LHCN-M2 (cell line): Measurements from ENCODE around the gene CABYR. TPM values are rescaled to one million over a fixed set of nuclear protein-coding genes. Genes with fewer than 3 reads are reported as not detected.

Experiments used
- DNase-seq: peaks from one replicate; pipeline ENCODE4 v3.0.0-alpha.2; 2012; ENCODE audit warnings: low read depth
- total RNA-seq: library from RNA; depleted of rRNA; stranded (reverse); fragments of >200 nt; gene quantifications from 2 replicates; pipeline ENCODE4 v1.2.3, GENCODE V29; 2014; rRNA removed

Gene CABYR
- total RNA-seq, 1 experiment from 2014 or later: 0.34 TPM

DNA sequence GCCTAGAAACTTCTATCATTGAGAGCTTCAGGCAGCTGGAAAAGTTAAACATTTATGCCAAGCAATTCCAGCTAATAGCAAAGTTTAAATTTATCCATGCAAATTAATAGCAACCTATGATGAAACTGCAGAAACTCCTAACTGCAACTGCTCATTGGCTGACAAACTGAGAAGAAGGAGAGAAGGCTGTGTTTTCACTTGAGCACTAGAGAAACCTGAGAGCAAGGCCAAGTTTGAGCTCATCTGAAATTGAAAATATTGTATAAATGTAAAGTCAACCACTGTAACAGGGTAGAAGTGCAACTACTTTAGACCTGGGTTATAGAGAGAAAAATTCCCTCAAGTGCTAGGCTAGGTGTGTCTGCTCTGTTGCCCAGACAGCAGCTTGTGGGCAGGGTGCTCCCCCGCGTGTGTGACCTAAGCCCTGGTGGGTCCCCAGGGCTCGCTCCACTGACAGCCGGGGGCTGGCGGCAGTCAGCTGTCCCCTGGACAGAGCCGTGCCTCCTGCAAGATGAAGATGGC, 50.2 kb downstream of the CABYR start:
- DNase-seq: no peak

DNA sequence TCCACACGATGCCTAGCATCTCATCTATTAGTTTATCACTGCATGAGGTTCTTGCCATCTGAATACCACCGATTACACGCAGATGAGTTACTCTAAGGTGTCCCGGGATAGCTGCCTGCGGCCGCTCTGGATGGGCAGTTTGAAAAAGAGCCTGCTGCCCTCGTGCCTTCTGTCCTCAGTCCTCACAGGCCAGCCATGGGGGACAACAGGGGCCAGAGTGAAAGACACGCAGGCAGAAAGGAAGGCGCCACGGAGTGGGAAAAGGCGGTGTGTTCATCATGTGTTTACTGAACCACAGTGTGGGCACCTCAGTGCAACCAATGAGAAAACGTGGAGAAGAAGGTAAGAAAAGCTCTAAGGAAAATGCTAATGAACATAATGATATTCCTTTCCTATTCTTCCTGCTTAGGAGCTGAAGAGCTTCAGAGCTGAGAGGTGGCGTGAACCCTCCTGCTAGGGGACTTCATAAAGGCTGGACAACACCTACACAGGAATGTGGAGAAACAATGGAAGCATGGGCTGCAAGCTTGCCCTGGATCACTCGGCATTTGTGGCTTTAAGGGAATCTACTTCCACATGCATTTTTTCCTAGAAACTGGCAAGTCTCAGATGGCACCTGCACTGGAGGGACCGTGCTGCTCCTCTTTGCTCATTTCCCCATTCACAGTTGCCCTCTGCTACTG, 50.9 kb downstream of the CABYR start:
- DNase-seq: no peak

DNA sequence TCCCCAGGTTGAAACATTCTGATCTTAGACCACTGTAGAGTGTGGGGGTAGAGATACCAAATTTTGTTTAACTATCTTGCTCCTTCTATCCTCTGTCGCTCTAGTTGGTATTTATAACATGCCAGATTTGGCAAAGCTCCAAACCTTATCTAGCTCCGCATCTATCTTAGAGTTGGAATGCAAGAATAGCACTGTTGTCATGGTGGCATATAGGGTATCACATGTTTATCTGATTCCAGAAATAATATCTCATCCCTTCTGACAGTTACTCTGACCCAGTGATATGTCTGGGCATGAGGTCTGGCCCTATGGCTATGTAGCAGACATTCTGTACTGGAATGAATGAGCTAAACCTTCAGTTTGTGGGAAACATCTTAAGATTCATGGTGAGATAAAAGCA, 51.7 kb downstream of the CABYR start:
- no peak for DNase-seq

DNA sequence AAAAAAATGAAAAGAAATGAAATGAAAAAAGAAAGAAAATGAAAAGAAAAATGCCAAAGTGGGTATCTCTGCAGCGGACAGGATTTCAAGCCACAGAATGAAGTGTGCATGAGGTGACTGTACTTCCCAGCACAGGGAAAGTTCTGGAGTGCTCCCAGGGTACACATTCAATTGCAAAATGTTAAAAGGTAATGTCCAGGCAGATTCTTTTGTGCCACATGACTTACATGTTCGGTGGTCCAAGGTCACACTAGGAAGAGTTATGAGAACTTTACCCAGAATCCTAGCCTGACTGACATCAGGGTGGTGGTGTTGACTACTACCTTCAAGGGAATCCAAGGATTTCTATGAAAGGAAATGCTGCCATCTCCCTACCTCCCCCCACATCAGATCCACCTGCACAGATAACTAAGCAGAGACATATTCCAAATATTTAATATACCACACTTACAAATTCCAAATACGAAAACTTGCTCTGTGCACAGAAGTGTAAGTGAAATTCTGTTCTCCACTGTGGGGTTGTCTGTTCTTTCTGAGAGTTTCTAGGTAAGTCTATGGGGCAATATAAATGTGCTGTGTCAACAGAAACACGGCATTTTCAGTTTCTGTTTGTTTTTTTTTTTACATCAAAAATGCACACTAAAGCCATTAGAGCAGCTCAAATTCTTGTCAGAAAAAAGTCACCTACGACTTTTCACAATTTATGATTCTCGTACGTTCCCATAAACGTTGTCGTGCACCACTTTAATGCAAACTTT, 56.6 kb downstream of the CABYR start:
- DNase-seq: no peak

DNA sequence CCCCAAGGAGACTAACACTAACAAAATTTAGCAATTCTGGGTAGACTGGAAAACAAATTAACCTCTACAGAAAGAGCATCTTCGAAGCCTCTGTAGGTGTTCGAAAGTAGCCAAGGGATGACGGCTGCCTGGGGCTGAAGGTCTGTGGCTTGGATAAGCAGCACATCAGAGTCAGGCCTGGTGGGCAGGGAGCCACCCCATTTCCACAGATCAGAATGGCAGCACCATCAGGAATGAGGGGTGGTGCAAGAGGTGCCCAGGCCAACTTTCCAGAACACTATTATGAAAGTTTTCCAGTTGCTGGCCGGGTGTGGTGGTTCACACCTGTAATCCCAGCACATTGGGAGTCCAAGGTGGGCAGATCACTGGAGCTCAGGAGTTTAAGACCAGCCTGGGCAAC, 57.9 kb downstream of the CABYR start:
- no peak for DNase-seq

DNA sequence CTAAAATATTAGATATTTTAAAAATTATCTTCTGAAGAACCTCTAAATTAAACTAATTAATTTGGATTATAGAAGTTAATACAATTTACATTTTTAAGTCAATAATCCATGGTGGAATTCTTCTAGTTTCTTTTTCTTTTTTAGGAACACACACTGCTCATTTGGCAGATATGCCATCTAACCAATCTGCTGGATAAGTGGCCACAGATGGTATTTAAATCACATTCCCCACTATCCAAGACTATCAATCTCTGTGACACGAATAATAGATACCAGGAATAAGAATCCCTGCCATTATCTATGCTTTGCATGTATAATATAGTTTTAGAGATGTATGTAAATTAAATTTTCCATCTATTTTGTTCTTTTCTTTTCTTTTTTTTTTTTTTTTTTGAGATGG, 58.5 kb downstream of the CABYR start:
- no peak for DNase-seq

DNA sequence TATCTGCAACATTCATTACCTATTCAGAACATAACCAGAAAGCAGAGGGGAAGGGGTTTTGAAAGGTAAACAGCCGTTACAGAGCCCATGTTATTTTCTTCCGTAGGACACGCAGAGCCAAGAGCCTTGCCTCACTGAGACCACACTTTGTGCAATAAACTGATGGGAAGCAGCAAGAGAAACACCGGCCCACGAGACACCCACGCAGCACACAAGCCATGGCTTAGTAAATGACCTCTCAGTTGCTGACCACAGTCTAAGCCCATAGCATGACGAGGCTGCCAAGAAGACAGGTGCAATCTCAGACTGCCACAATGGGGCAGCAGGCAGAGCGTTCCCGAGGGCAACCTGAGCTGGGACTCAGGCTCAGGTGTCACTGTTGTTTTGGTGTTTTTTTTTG, 59.6 kb downstream of the CABYR start:
- peak; percentile 57 for DNase-seq

DNA sequence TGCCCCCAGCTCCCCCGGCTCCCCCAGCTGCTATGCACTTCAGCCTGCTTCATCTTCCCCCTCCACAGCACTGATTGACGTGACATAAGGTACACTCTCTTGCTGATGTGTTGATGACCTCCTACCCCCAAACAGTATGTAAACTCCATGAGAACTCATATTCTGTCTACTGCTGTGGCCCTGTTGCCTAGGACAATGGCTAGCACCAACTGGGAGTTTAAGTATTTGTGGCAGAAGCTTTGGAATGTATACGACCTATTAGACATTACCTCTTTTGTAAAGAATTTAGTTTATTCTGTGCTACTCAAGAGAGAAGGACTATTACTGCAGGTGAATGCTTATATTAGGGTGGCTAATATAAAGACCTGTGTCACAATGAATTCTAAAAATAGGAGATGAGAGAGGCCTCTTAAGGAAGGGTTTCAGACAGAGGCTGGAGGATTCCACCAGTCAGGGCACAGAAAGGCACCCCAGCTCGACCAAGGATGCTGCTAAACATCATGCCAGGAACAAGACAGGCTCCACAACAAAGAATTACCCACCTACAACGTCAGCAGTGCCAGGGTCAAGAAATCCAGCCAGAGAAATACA, 60.6 kb downstream of the CABYR start:
- no peak for DNase-seq

DNA sequence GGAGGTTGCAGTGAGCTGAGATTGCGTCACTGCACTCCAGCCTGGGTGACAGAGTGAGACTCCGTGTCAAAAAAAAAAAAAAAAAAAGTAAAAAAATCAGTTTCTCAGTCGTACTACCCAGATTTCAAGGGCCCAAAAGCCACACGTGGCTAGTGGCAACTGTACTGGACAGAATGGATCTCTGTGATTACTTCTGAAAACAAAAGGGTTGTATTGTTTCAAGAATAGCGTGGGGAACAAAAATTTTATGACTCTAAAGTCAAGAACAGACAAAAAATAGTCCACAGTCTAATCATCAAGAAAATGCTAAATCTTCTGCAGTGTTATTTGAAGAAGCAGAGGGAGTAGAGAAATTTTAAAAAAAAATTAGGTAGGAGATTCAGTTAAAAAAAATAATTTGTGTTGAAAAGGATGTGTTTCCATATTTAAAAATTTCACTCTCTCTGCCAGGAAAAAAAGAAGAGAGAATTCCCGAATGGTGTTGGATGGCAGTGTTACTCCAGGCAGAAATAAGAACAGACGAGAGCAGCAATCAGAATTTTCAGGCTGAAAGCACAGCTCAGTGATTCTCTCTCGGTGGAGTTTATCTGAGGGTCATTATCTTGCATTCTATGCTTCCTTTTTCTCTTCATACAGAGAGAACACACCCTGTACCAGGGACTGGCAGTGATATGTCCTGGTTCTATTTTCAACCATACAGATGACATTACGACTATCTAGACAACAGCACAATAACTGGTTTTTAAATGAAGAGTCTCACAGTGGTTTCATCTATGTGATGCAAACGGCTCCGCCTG, 61.8 kb downstream of the CABYR start:
- DNase-seq: no peak

DNA sequence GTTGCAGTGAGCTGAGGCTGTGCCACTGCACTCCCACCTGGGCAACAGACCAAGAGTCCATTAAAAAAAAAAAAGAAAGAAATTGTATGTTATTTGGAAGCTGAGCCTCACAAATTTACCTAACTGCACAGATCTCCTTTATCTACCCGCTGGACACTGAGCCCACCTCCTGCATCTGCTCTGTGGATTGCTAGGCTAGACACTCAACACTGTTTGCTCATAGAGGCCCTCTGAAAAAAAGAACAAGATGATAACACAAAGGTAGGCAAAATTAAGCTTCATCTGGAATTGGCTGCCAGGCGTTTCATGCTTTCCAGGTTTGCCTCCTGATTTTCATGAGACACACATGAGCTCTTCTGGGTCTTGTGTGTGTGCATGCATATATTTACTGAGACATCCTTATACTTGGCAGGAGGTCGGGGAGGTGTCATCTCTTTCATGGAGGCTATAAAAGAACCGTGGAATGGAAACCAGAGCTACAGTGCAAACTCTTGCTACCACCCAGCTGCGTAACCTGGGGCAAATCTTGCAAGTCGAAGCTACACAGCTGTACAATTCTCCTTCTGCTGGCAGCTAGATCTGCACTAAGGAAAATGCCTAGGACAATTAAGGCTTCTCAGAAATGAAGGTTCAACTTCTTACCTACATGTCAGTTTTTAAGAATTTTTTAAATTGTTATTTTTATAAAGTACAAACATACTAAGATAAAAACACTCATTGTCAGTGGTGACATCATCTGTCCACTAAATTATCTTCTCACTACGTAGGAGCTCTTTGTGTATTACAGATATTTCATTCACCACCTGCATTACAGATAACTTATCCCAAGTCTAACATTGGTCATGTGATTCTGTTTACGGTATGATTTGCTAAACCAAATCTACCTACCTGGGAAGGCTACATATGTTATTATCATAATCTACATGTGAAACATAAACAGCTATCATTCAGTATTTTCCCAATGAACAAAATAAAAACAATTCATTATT, 63.1 kb downstream of the CABYR start:
- no peak for DNase-seq

DNA sequence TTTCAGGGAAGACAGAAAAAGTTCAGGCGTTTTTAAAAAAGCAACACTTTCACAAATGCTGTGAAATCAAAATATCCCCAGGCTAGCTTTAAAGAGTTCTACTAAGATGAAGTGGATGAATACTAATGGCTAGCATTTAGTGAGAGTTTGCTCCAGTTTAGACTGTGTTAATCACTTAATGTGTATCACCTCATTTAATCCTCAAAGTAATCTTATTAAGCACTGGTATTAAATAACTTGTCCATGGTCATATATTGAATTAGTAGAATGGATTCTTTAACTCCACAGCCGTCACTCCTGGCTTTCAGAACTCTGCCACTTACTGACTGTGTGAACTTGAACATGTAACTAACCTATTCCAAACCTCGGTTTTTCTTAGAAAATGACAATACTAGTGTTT, 66.0 kb downstream of the CABYR start:
- no peak for DNase-seq

DNA sequence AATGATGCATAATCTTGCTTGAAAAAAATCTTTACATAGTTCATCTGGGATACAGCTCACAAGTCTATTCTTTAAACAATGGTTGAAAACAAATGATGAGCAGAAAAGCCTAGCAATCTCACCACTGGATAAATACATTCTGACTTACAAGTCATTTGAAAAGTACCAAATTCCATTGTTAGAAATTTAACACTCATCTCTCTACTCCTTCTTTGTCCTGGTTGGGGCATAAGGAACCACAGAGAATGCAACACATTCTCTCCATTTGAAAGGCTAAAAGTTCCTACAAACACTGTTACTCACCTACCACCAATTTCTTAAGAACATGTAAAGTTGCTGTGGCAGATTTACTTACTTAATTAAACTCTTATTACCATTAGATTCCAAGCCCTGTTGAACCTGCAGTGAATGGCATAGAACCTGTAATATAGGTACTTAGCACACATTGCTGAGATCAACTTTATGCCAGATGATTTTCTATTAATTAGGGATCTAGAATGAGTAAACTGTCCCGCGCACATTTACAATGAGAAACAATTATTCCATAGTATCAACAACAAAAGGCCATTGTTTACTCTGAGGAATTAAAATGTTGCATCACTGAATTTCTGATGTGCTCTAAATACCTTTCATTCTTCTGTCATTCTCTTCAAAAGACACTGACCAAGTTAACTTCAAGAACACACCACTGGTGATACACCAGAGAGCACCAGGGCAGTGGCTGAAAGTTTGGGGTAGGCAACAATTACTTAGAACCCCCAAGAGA, 69.6 kb downstream of the CABYR start:
- DNase-seq: no peak

DNA sequence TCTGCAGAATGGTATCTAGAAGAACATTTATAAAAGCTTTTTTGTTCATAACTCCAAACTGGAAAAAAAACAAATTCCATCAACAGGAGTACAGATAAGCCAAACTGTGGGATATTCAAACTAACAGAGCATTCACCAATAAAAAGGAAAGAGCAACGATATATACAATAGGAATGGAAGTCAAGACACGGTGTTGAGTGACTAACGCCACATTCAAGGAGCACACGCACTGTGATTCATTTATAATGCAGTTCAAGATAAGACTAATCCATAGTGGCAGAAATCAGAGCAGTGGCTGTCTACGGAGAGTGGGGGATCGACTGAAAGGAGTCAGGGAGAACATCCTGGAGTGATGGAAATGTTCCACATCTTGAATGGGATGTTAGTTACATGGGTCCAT, 70.7 kb downstream of the CABYR start:
- DNase-seq: no peak

Other genes with a start within 250 kb of the CABYR start
- 18.3 and 22.8 TPM in 2 replicates for gene TTC39C, start 124.3 kb upstream of the CABYR start, total RNA-seq